Skeletal muscle satellite cell (primary cell): ENCODE data around the gene RARB.

Source experiments
- H3K27me3 ChIP-seq: 2 replicates; pipeline ENCODE4 v1.7.0; 2013; ENCODE audit warnings: low read length; ENCODE audit not compliant: control insufficient read depth, insufficient read depth
- H3K36me3 ChIP-seq: 2 replicates; pipeline ENCODE4 v1.7.0; 2013; ENCODE audit warnings: mild to moderate bottlenecking, control low read depth, low read length; ENCODE audit not compliant: insufficient read depth
- H3K4me1 ChIP-seq: 2 replicates; pipeline ENCODE4 v1.7.0; 2013; ENCODE audit warnings: low read length; ENCODE audit not compliant: control insufficient read depth, insufficient read depth
- H3K4me2 ChIP-seq: 2 replicates; pipeline ENCODE4 v1.7.0; 2013; ENCODE audit warnings: mild to moderate bottlenecking, low read length
- H3K4me3 ChIP-seq: 2 replicates; pipeline ENCODE4 v1.7.0; 2013; ENCODE audit warnings: low read length
- H3K9ac ChIP-seq: 2 replicates; pipeline ENCODE4 v1.7.0; 2013; ENCODE audit warnings: mild to moderate bottlenecking, low read depth, low read length, moderate library complexity
- H3K9me3 ChIP-seq: replicated peaks from 2 replicates; pipeline ENCODE4 v1.7.0; 2013; ENCODE audit warnings: mild to moderate bottlenecking, control low read depth, low read length

RARB gene

DNA sequence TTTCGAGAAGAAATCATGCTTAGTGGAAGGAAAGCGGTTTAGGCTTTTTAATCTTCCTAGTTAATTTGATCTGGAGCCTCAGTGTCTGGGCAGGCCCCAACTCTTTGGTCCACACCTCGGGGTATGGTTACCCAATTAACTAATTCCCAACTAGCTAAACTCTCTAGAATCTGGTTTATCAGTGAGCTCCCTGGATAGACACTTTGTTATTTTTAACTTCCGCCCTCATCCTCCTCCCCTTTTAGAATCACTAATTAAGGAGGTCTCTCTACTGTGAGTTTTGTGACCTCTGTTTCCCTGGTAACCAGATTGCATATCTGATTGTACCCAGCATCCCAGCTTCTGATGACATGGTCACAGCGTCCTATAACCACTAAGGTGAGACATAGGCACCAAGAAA lies 112.2 kb downstream of the RARB start:
- Histone ChIP-seq H3K27me3 (no peaks in the 10 kb centered on the region), H3K9ac (no peak overlapping the region), H3K4me1 (no peaks in the 10 kb centered on the region), H3K36me3 (no peaks in the 10 kb centered on the region), H3K4me2 (no peak overlapping the region), H3K9me3 (no peaks in the 10 kb centered on the region), H3K4me3 (no peak overlapping the region)

DNA sequence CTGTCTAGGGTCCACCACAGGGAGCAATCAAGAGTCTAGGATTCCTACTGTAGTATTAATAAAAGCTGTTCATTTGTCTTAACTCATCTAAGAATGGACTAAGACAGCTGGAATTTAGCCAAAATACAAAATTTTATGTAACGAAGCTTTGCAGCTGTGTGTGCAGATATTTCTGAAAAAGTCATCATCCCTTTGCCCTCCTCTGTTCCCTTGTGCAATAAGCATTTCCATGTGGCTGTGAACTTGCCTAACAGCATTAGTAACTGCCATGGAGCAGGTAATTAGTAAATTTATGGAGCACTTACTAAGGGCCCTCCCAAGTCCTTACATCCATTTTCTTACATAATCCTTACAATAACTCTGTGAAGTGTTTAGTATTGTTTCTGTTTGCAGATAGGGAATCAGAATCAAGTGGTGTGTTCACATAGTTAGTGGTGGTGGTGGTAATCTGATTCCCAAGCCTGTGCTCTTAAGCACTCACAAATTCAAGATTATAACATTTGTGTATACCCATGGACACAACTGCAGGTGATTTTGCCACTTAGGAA lies 114.5 kb downstream of the RARB start:
- H3K27me3 ChIP-seq = no peaks in the 10 kb centered on the region
- H3K4me1 ChIP-seq = no peaks in the 10 kb centered on the region
- no peaks in the 10 kb centered on the region for H3K36me3 ChIP-seq
- no peak overlapping the region for H3K4me2 ChIP-seq
- H3K9me3 ChIP-seq = no peaks in the 10 kb centered on the region
- no peak overlapping the region for H3K9ac ChIP-seq
- H3K4me3 ChIP-seq = no peak overlapping the region

DNA sequence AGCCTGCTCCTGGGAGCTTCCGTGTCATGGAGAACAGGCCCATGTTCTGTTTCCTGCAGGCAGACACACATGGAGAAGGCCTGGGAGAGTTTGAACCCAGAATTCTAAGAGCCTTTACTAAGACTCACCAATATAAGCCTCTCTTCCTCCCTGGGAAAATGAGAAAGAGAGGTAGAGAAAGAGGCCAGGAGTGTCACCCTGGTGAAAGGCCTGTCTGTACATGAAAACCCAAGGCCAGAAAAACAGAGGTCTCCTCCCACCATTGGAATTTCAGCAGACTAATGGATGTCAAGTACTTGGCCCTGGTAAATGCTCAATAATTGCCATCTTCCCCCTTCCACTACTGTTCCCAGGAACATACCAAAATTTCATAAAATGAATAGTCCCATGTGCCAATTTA lies 119.0 kb downstream of the RARB start:
- Histone ChIP-seq H3K4me1 (peaks cover 3% of the 10 kb centered on the region), H3K36me3 (no peaks in the 10 kb centered on the region), H3K9me3 (no peaks in the 10 kb centered on the region), H3K4me3 (no peak overlapping the region), H3K9ac (no peak overlapping the region), H3K4me2 (no peak overlapping the region), H3K27me3 (no peaks in the 10 kb centered on the region)

DNA sequence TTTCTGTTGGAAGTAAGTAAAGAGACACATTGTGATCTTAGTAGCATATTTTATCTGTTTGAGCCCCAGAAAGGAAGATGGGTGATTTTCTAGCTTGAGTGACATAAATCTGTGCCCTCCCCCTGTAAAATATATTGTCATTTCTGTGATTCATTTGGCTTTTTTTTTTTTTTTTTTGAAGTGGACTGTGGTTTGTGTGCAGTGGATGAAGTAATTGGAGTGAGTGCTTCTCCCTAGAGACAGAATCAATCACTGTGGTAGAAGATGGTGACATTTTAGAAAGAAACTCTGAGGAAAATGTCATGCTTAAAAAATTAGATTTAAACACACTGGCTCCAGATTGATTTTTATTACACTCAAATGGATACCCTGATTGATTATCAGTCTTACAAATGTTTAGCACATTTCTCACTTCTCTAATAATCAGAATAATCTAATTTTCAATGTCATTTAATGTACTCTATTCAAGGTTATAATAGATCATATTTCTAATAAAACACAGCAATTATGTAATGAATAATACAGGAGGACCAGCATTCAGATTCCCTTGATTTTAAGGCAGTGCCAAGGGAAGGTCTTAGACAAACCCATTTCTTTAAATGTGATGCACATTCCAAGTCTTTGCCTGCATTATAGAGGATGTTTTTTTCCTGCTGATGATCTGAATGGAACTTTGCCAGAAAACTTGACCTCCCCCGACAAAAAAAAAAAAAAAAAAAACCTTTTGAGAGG lies 120.0 kb downstream of the RARB start:
- Histone ChIP-seq H3K4me3 (no peak overlapping the region), H3K4me2 (no peak overlapping the region), H3K9me3 (no peaks in the 10 kb centered on the region), H3K36me3 (no peaks in the 10 kb centered on the region), H3K4me1 (peaks cover 3% of the 10 kb centered on the region), H3K9ac (no peak overlapping the region), H3K27me3 (no peaks in the 10 kb centered on the region)

DNA sequence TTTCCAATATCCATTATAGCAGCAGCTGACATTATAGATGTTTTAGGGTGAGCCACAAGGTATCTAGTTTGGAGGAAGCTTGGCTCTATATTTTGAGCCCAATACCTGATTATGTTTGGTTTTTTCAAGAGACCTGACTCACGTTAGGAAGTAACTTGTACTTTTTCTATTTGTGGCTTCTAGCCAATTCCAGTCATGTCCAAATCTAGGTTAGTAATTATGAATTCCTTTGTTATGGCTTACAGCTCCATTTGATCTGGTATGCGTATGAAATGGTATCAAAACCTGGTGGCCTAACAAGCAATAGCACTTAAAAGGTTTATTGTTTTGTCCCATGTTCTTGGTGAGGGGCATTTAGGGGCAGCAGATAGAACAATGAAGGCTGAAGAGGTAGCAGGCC lies 120.8 kb downstream of the RARB start:
- H3K4me2 ChIP-seq = no peak overlapping the region
- H3K9me3 ChIP-seq = no peaks in the 10 kb centered on the region
- H3K4me1 ChIP-seq = peaks cover 3% of the 10 kb centered on the region
- no peak overlapping the region for H3K9ac ChIP-seq
- no peaks in the 10 kb centered on the region for H3K36me3 ChIP-seq
- H3K27me3 ChIP-seq = no peaks in the 10 kb centered on the region
- no peak overlapping the region for H3K4me3 ChIP-seq

DNA sequence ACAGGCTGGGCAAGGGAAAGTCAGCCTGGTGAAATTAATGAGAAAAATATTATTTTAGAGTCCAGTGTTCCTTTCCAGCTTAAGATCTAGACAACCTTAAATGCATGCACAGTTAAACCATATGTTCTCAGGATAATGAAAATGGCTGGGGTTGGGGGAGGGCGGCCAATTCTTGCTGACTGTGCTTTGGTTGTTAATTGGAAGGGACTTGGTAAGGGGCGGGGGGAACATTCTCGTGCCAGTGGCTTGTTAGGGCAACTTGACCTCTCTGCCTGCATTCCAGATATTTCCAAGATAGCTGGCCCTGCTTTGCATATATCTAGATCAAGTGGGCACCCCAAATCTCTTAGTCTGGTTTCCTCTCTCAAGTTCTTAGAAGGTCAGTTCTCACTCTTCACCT lies 124.2 kb downstream of the RARB start:
- H3K36me3 ChIP-seq = no peaks in the 10 kb centered on the region
- H3K9ac ChIP-seq = no peak overlapping the region
- H3K4me2 ChIP-seq = no peak overlapping the region
- no peaks in the 10 kb centered on the region for H3K27me3 ChIP-seq
- no peak overlapping the region for H3K4me3 ChIP-seq
- no peaks in the 10 kb centered on the region for H3K9me3 ChIP-seq
- H3K4me1 ChIP-seq = peaks cover 3% of the 10 kb centered on the region

DNA sequence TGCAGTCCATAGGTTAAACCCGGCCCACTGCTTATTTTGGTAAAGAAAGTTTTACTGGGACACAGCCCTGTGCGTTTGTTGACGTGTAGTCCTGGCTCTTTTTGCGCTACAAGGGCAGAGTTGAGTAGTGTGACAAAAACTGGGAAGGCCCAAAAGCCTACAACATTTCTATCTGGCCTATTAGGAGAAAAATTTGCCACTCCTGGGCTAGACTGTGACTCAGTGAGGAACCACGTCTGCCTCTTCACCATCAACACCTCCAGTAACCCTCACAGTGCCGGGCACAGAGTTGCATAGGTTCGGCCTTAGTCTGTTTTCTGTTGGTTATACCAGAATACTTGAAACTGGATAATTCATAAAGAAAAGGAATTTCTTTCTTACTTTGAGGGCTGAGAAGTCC lies 126.3 kb downstream of the RARB start:
- no peak overlapping the region for H3K4me2 ChIP-seq
- no peak overlapping the region for H3K4me3 ChIP-seq
- H3K9ac ChIP-seq = no peak overlapping the region
- no peaks in the 10 kb centered on the region for H3K4me1 ChIP-seq
- H3K9me3 ChIP-seq = no peaks in the 10 kb centered on the region
- H3K36me3 ChIP-seq = no peaks in the 10 kb centered on the region
- no peaks in the 10 kb centered on the region for H3K27me3 ChIP-seq

DNA sequence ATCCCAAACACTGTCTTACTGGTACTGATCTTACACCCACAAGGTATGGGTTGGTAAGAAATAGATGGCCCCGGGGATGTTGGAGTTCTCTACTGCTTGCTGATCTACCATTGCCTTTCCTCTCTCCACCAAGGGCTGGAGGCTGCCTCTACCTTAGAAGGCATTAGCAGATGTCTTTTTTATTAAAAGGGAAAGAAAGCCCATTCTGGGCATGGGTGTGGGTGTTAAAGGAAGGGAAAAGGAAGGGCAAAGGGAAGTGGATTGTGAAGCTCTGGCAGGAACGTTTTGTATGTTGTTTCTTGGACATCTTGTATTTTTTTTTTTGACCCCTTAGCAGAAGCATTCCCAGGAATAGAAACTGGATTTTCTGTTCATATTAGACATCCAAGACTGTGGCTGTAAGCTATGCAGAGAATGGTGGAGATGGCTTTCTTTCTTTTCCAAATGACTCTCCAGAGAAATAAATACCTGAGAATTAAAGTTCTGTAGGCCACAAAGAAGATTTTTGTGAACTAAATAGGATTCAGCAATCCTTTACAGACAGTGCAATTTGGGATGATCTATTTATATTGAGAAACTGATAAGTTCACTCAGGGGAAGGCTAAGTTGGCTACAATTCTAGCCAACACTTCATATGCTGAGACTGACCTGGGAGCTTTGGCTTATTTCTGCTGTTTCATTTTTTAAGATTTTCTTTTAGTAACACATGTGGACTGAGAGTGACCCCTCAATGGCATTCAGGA lies 127.8 kb downstream of the RARB start:
- Histone ChIP-seq H3K4me3 (no peak overlapping the region), H3K9me3 (no peaks in the 10 kb centered on the region), H3K27me3 (no peaks in the 10 kb centered on the region), H3K36me3 (no peaks in the 10 kb centered on the region), H3K4me1 (no peaks in the 10 kb centered on the region), H3K9ac (no peak overlapping the region), H3K4me2 (no peak overlapping the region)

DNA sequence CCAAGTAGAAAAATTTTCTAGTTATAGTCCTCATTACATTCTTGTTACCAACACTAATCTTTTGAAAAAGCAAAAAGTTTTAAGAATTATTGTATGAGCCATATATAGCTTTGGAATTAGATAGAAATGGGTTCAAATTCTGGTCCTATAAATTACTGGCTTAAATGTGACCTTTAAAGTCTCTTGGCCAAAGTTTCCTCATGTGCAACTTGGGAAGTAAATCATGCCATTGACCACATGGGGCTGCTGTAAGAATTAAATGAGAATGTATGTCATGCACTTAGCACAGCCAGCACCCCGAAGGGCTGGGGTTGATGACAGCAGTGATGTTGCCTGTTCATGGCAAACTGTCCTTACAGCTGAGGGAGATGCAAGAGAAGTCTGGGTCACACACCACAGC lies 128.4 kb downstream of the RARB start:
- Histone ChIP-seq H3K4me3 (no peak overlapping the region), H3K27me3 (no peaks in the 10 kb centered on the region)

DNA sequence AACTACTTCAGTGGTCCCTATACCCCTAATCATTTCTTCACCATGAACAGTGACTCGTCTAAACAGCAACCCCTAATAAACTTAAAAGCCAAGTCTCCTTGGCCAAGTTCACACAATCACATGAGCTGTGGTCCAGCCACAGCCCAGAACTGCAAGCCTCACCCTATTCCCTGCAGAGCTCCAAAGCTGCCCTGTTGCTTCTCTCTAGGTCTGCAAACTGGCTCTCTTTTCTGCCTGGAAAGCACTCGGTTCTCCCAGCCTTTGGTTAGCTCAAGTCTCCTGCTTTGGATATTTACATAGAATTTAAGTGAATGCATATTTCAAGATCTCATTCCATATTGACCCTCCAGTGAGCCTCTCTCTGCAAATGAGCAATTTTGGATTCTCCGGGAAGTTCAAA lies 129.6 kb downstream of the RARB start:
- Histone ChIP-seq H3K9ac (no peak overlapping the region), H3K4me3 (no peak overlapping the region), H3K36me3 (no peaks in the 10 kb centered on the region), H3K4me2 (no peak overlapping the region), H3K27me3 (no peaks in the 10 kb centered on the region), H3K9me3 (no peaks in the 10 kb centered on the region), H3K4me1 (no peaks in the 10 kb centered on the region)

More for the DNA sequence above, 128.4 kb downstream of the RARB start:
- H3K9me3 ChIP-seq = no peaks in the 10 kb centered on the region
- no peak overlapping the region for H3K4me2 ChIP-seq
- H3K4me1 ChIP-seq = no peaks in the 10 kb centered on the region
- no peaks in the 10 kb centered on the region for H3K36me3 ChIP-seq
- H3K9ac ChIP-seq = no peak overlapping the region

DNA sequence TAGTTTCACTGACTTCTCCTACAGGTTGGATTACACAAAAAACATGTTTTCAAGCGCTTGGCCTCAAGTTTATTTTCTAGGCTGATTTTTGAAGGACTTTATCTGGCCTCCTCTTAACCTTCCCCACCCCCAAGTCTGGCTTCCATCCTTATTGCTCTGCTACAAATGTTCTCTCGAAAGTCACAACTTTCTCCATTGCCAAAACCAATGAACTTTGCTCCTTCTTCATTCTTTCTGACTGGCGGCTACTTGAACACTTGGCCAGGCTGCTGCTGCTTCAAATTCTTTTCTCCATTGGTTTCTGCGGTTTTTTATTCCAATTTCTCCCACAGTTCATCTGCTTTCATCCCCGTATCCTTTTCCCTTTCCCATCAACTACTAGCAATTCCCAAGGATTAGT lies 130.1 kb downstream of the RARB start:
- Histone ChIP-seq H3K9ac (no peak overlapping the region), H3K36me3 (no peaks in the 10 kb centered on the region), H3K4me3 (no peak overlapping the region), H3K4me2 (no peak overlapping the region), H3K27me3 (no peaks in the 10 kb centered on the region), H3K9me3 (no peaks in the 10 kb centered on the region), H3K4me1 (no peaks in the 10 kb centered on the region)

DNA sequence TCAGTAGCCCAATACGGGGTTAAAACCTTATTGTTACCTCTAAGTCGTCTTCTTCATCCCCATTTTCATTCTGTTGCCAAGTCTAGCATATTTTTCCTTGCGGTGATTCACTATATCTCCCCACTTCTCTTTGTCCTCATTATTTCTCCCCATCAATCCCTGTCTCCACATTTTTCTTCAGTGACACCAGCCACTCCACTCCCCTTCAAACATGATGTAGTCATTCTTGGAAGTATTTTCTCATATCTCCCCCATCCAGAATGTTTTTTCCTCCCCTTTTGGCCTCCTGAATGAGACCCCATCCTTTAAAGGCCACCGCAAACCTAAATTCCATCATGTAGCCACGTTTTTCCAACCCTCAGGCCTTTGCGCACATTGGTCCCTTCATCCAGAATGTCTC lies 130.7 kb downstream of the RARB start:
- H3K4me1 ChIP-seq = no peaks in the 10 kb centered on the region
- H3K9me3 ChIP-seq = no peaks in the 10 kb centered on the region
- no peak overlapping the region for H3K9ac ChIP-seq
- no peaks in the 10 kb centered on the region for H3K27me3 ChIP-seq
- no peak overlapping the region for H3K4me2 ChIP-seq
- H3K4me3 ChIP-seq = no peak overlapping the region
- H3K36me3 ChIP-seq = no peaks in the 10 kb centered on the region
